NB4 (cell line): ENCODE data around the gene ANKRD6.

ENCODE experiments used
- DNase-seq: peaks from one replicate; pipeline ENCODE4 v3.0.0; 2010; ENCODE audit warnings: low read depth
- H3K4me3 ChIP-seq: one replicate; pipeline ENCODE4 v1.5.1; 2011; ENCODE audit warnings: mild to moderate bottlenecking, low read depth, low read length, moderate library complexity
- CTCF ChIP-seq: IDR thresholded peaks from one replicate; pipeline ENCODE4 v1.5.1; 2012; ENCODE audit warnings: low read depth, low read length
- MAX ChIP-seq: IDR thresholded peaks from 2 replicates; pipeline ENCODE4 v1.6.1; 2011; ENCODE audit warnings: low read depth, low read length
- MYC ChIP-seq: IDR thresholded peaks from 2 replicates; pipeline ENCODE4 v1.6.1; 2011; ENCODE audit warnings: low read depth, low read length
- POLR2A ChIP-seq: IDR thresholded peaks from 2 replicates; pipeline ENCODE4 v1.6.1; 2011; ENCODE audit warnings: mild to moderate bottlenecking; ENCODE audit not compliant: insufficient read length; ENCODE audit errors: extremely low read depth

ANKRD6 gene

GRCh38 chr6:89500611-89501010 is 67.7 kb downstream of the ANKRD6 start:
- H3K4me3 ChIP-seq, result no peak overlapping the region
- no peak for DNase-seq
- TF ChIP-seq POLR2A (no peak), MAX (no peak), CTCF (no peak), MYC (no peak)

GRCh38 chr6:89501222-89501621 is 68.3 kb downstream of the ANKRD6 start:
- TF ChIP-seq MAX, result no peak
- no peak for TF ChIP-seq POLR2A
- no peak for TF ChIP-seq MYC
- no peak for TF ChIP-seq CTCF
- DNase-seq, result no peak
- no peak overlapping the region for H3K4me3 ChIP-seq

- TF ChIP-seq MYC (no peak), CTCF (no peak), MAX (no peak), POLR2A (no peak)
- no peak for DNase-seq
- H3K4me3 ChIP-seq, result no peak overlapping the region
Observed at GRCh38 chr6:89501753-89502152, 68.8 kb downstream of the ANKRD6 start.

- TF ChIP-seq MYC, result no peak
- TF ChIP-seq CTCF, result no peak
- no peak for TF ChIP-seq MAX
- TF ChIP-seq POLR2A, result no peak
- DNase-seq, result no peak
Observed at GRCh38 chr6:89503641-89504040, 70.7 kb downstream of the ANKRD6 start.

GRCh38 chr6:89505847-89506246 is 72.9 kb downstream of the ANKRD6 start:
- no peak for DNase-seq
- no peak for TF ChIP-seq CTCF
- H3K4me3 ChIP-seq, result no peak overlapping the region

More at GRCh38 chr6:89503641-89504040, 70.7 kb downstream of the ANKRD6 start:
- no peak overlapping the region for H3K4me3 ChIP-seq

- H3K4me3 ChIP-seq, result no peak overlapping the region
- DNase-seq, result no peak
- TF ChIP-seq POLR2A, result no peak
- no peak for TF ChIP-seq CTCF
- TF ChIP-seq MYC, result no peak
- TF ChIP-seq MAX, result no peak
Observed at GRCh38 chr6:89506716-89507617, 74.0 kb downstream of the ANKRD6 start.
